K562 (cell line): ENCODE data around the gene CRX. TPM values are rescaled to one million over a fixed set of nuclear protein-coding genes. Genes with fewer than 3 reads are reported as not detected.

Experiments used
- DEAF1 ChIP-seq: fragments of 450-650 bp; formaldehyde crosslinking; IDR thresholded peaks from 2 replicates; pipeline ENCODE4 v1.4.0; 2020; ENCODE audit warnings: mild to moderate bottlenecking, moderate library complexity
- ELF2 ChIP-seq: fragments of 250-450 bp; sonication (Bioruptor Pico); IDR thresholded peaks from 2 replicates; pipeline ENCODE4 v1.5.0; 2021; ENCODE audit warnings: mild to moderate bottlenecking
- EP400 ChIP-seq: fragments of 450-650 bp; IDR thresholded peaks from 2 replicates; pipeline ENCODE4 v1.6.1; 2017; ENCODE audit warnings: antibody characterized with exemption, mild to moderate bottlenecking, moderate library complexity
- FOSL1 ChIP-seq: fragments of 200-800 bp; sonication (Bioruptor generic); conservative IDR thresholded peaks from 2 replicates; pipeline ENCODE4 v1.6.1; 2016; ENCODE audit warnings: missing genetic modification characterization, missing compliant biosample characterization
- GATAD2A ChIP-seq: fragments of 450-650 bp; IDR thresholded peaks from 2 replicates; pipeline ENCODE4 v1.6.1; 2017
- JUN ChIP-seq, 2 experiments: sonication (generic) in 1 of 2; formaldehyde crosslinking in 1 of 2; IDR thresholded peaks; 2 replicates each; pipeline versions ENCODE4 v1.6.1 to v1.8.0; 2012 to 2022; ENCODE audit warnings: borderline replicate concordance in 2 of 2, mild to moderate bottlenecking in 2 of 2, improper control_type of control experiment in 1 of 2, low read depth in 1 of 2, low read length in 1 of 2, missing genetic modification reagents in 1 of 2
- KLF16 ChIP-seq: IDR thresholded peaks from 2 replicates; pipeline ENCODE4 v1.6.1; 2016; ENCODE audit warnings: antibody characterized with exemption
- L3MBTL2 ChIP-seq: fragments of 450-650 bp; IDR thresholded peaks from 2 replicates; pipeline ENCODE4 v1.6.1; 2016; ENCODE audit warnings: mild to moderate bottlenecking, moderate library complexity
- NCOA1 ChIP-seq: fragments of 450-650 bp; IDR thresholded peaks from 2 replicates; pipeline ENCODE4 v1.6.1; 2016; ENCODE audit warnings: low read depth
- PHF8 ChIP-seq: fragments of 200-600 bp; sonication (generic); IDR thresholded peaks from 2 replicates; pipeline ENCODE4 v1.6.1; 2012; ENCODE audit warnings: mixed run types, mild to moderate bottlenecking, inconsistent platforms, low read length, moderate library complexity, borderline replicate concordance
- polyA plus RNA-seq, 8 experiments: library from polyadenylated mRNA; depleted of rRNA in 4 of 8; stranded (reverse) in 5 of 8; unstranded in 3 of 8; fragments of >200 nt; fragmentation: Nextera tagmentation in 2 of 8; fragmentation: Illumina TruSeq in 1 of 8; extraction: Ambion mirVana in 2 of 8; extraction: Trizol in 1 of 8; gene quantifications; 2 replicates each; pipeline versions ENCODE4 v1.2.1 to v1.2.3, GENCODE V29; 2011 to 2014; ENCODE audit warnings: inconsistent platforms in 1 of 8, missing spikeins in 1 of 8
- total RNA-seq, 7 experiments: library from RNA; depleted of rRNA in 6 of 7; stranded (reverse); fragments of >200 nt in 6 of 7; fragmentation: Illumina TruSeq in 2 of 7; extraction: Trizol in 2 of 7; gene quantifications; 2 replicates each; pipeline versions ENCODE4 v1.2.1 to v1.2.3, GENCODE V29; 2011 to 2021; ENCODE audit warnings: low replicate concordance in 1 of 7
- TF ChIP-seq, protein P1 (sequence below), 2 experiments: fragments of 450-650 bp in 1 of 2; sonication (generic) in 1 of 2; formaldehyde crosslinking in 1 of 2; IDR thresholded peaks; 2 replicates each; pipeline versions ENCODE4 v1.7.1 to v1.9.0; 2016 to 2022; ENCODE audit warnings: inconsistent platforms in 1 of 2, mild to moderate bottlenecking in 1 of 2, missing genetic modification reagents in 1 of 2

The CRX gene
- total and polyA plus RNA-seq, 9 of the 15 experiments (the other 6 are each of a cell fraction or from before 2014, with no cell fraction given) = 0.01 TPM; not detected in 8

GRCh38 chr19:47778049-47778953 is 43.4 kb upstream of the CRX start, which contains the start of gene SELENOW (continued):
- TF ChIP-seq DEAF1 (CRISPR knock-in tag) = no peak
- TF ChIP-seq PHF8 = peak; percentile 71; the same call in 1 of the 2 replicates
- 0 out of 2 replicates have a peak, but pooled peaks have one; percentile 7 for TF ChIP-seq JUN (IDR thresholded peaks at IDR 0.05; ENCODE audit: borderline replicate concordance, low read depth, low read length)
- no peak for TF ChIP-seq JUN (CRISPR knock-in tag; IDR thresholded peaks at IDR 0.05; ENCODE audit: borderline replicate concordance)
- peak; percentile 68 for TF ChIP-seq KLF16
- peak; percentile 93 for TF ChIP-seq GATAD2A
- TF ChIP-seq, protein P1, sequence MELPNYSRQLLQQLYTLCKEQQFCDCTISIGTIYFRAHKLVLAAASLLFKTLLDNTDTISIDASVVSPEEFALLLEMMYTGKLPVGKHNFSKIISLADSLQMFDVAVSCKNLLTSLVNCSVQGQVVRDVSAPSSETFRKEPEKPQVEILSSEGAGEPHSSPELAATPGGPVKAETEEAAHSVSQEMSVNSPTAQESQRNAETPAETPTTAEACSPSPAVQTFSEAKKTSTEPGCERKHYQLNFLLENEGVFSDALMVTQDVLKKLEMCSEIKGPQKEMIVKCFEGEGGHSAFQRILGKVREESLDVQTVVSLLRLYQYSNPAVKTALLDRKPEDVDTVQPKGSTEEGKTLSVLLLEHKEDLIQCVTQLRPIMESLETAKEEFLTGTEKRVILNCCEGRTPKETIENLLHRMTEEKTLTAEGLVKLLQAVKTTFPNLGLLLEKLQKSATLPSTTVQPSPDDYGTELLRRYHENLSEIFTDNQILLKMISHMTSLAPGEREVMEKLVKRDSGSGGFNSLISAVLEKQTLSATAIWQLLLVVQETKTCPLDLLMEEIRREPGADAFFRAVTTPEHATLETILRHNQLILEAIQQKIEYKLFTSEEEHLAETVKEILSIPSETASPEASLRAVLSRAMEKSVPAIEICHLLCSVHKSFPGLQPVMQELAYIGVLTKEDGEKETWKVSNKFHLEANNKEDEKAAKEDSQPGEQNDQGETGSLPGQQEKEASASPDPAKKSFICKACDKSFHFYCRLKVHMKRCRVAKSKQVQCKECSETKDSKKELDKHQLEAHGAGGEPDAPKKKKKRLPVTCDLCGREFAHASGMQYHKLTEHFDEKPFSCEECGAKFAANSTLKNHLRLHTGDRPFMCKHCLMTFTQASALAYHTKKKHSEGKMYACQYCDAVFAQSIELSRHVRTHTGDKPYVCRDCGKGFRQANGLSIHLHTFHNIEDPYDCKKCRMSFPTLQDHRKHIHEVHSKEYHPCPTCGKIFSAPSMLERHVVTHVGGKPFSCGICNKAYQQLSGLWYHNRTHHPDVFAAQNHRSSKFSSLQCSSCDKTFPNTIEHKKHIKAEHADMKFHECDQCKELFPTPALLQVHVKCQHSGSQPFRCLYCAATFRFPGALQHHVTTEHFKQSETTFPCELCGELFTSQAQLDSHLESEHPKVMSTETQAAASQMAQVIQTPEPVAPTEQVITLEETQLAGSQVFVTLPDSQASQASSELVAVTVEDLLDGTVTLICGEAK (IDR thresholded peaks at IDR 0.05) = peak; percentile 53; the same call in 1 of the 2 replicates
- TF ChIP-seq, protein P1 (CRISPR knock-in tag; IDR thresholded peaks at IDR 0.05) = no peak
- peak; percentile 48; the same call in 1 of the 2 replicates for TF ChIP-seq NCOA1
- peak; percentile 72 for TF ChIP-seq EP400
- peak; percentile 17; the same call in 1 of the 2 replicates for TF ChIP-seq L3MBTL2
- peak; percentile 64; the same call in 1 of the 2 replicates for TF ChIP-seq ELF2 (CRISPR knock-in tag)
- 0 out of 2 replicates have a peak, but pooled peaks have one; percentile 11 for TF ChIP-seq FOSL1 (tag)
